ENCODE results near the gene FAM170B.

DNA sequence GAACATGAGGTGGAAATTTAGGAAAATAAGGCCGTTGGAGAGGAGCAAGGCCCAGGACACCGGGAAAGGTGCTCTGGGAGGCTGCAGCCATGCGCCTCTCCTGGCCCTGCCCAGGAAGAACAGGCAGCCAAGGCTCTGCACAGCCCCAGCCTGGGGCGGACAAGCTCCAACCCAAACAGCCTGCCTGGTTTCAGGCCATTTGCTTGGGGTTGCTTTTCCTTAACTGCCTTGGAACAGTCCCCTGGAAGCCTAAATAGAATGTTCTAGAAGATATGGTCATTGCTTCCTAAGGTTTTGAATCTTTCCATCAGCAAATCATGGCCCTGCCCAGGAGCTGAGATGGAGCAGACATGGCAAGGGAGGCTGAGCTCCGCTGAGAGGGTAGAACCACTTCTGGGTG lies 29.5 kb downstream of the FAM170B start:
- TF ChIP-seq, protein P1, sequence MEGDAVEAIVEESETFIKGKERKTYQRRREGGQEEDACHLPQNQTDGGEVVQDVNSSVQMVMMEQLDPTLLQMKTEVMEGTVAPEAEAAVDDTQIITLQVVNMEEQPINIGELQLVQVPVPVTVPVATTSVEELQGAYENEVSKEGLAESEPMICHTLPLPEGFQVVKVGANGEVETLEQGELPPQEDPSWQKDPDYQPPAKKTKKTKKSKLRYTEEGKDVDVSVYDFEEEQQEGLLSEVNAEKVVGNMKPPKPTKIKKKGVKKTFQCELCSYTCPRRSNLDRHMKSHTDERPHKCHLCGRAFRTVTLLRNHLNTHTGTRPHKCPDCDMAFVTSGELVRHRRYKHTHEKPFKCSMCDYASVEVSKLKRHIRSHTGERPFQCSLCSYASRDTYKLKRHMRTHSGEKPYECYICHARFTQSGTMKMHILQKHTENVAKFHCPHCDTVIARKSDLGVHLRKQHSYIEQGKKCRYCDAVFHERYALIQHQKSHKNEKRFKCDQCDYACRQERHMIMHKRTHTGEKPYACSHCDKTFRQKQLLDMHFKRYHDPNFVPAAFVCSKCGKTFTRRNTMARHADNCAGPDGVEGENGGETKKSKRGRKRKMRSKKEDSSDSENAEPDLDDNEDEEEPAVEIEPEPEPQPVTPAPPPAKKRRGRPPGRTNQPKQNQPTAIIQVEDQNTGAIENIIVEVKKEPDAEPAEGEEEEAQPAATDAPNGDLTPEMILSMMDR (IDR thresholded peaks at IDR 0.05), result no peak
- TF ChIP-seq POLR2AphosphoS5 (IDR thresholded peaks at IDR 0.05) (no peak), POLR2A (IDR thresholded peaks at IDR 0.05) (no peak)
